ENCODE data around the gene KHDC3L. TPM values are rescaled to one million over a fixed set of nuclear protein-coding genes. Genes with fewer than 3 reads are reported as not detected.

The KHDC3L gene
- total RNA-seq, 2 experiments from 2014 or later, result not detected

DNA sequence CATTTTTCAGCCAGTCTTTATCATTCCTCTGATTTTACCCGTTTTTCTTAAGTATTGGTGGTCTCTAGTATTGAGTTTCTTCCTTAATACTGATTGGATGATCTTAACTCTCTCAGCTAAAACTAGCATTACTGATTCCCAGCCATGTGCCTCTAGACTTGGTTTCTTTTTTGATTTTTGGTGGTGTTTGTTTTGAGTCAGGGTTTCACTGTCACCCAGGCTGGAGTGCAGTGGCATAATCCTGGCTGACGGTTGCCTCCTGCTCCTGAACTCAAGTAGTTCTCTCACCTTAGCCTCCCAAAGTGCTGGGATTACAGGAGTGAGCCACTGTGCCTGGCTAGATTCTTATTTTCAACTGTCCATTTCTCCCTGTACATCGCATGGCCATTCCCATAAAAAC is 33.3 kb upstream of the KHDC3L start:
- POLR2A ChIA-PET, result interaction anchor here (0.5 to 1.7 kb wide), 3 partner anchors 10 to 918 kb away, joined by 3 to 5 read pairs (median 5); no protein-coding TSS in a partner anchor
- intact Hi-C loops (cut with micrococcal nuclease; ENCODE audit: unreplicated experiment), result loop anchor here (5.0 kb wide), 2 partner anchors 707 to 807 kb away; partner anchors contain the start of gene KCNQ5
- no peak for DNase-seq (ENCODE audit: low spot score)

GRCh38 chr6:73339340-73339739 is 23.1 kb upstream of the KHDC3L start:
- H3K4me3 ChIP-seq (ENCODE audit: low read depth, low read length, poor library complexity, severe bottlenecking), result no peak overlapping the region
- H3K36me3 ChIP-seq (ENCODE audit: insufficient read depth, low read length), result no peaks in the 10 kb centered on the region
- no peak for DNase-seq (ENCODE audit: low spot score)
- no peaks in the 10 kb centered on the region for H3K9me2 ChIP-seq (ENCODE audit: insufficient read depth, low read length)
- no peaks in the 10 kb centered on the region for H3K79me2 ChIP-seq (ENCODE audit: insufficient read depth, low read depth, low read length)
- no peak for TF ChIP-seq EZH2phosphoT487 (IDR thresholded peaks at IDR 0.05; ENCODE audit: borderline replicate concordance, low read depth, low read length)
- H3K9me3 ChIP-seq (ENCODE audit: low read length), result no peaks in the 10 kb centered on the region
- CTCF ChIA-PET (ENCODE audit: unreplicated experiment), result no interaction called here
- BruUV-seq (replicated peaks), result no TSS peak
- no peak overlapping the region for H3K27ac ChIP-seq (ENCODE audit: low read depth, low read length, poor library complexity, severe bottlenecking)
- intact Hi-C loops (cut with micrococcal nuclease; ENCODE audit: unreplicated experiment), result no loop called here
- POLR2A ChIA-PET, result interaction anchor here (0.8 to 1.4 kb wide), 3 partner anchors 8 to 52 kb away, joined by 3 to 5 read pairs (median 4); no protein-coding TSS in a partner anchor
- H3K4me2 ChIP-seq (ENCODE audit: low read length), result no peak overlapping the region
- H4K20me1 ChIP-seq (ENCODE audit: insufficient read depth, low read length), result no peaks in the 10 kb centered on the region
- peaks cover 8% of the 10 kb centered on the region for H3K4me1 ChIP-seq (ENCODE audit: insufficient read depth, low read length, poor library complexity, severe bottlenecking)
- no peak overlapping the region for H2AFZ ChIP-seq (ENCODE audit: low read length)

More for the DNA sequence above, 33.3 kb upstream of the KHDC3L start:
- no peaks in the 10 kb centered on the region for H3K79me2 ChIP-seq (ENCODE audit: insufficient read depth, low read depth, low read length)
- H3K9me3 ChIP-seq (ENCODE audit: low read length), result no peaks in the 10 kb centered on the region
- BruUV-seq (replicated peaks), result no TSS peak
- 0 out of 2 replicates have a peak overlapping the region, but pooled peaks have one; percentile 18 for H2AFZ ChIP-seq (ENCODE audit: low read length)
- H3K4me3 ChIP-seq (ENCODE audit: low read depth, low read length, poor library complexity, severe bottlenecking), result no peak overlapping the region
- no peak overlapping the region for H3K27ac ChIP-seq (ENCODE audit: low read depth, low read length, poor library complexity, severe bottlenecking)
- H3K36me3 ChIP-seq (ENCODE audit: insufficient read depth, low read length), result no peaks in the 10 kb centered on the region
- H3K9me2 ChIP-seq (ENCODE audit: insufficient read depth, low read length), result no peaks in the 10 kb centered on the region
- H3K4me2 ChIP-seq (ENCODE audit: low read length), result no peak overlapping the region
- CTCF ChIA-PET (ENCODE audit: unreplicated experiment), result no interaction called here
- H4K20me1 ChIP-seq (ENCODE audit: insufficient read depth, low read length), result no peaks in the 10 kb centered on the region
- H3K4me1 ChIP-seq (ENCODE audit: insufficient read depth, low read length, poor library complexity, severe bottlenecking), result peaks cover 5% of the 10 kb centered on the region
- TF ChIP-seq CTCF (conservative IDR thresholded peaks at IDR 0.05; ENCODE audit: low read length), result no peak
- no peak for TF ChIP-seq EZH2phosphoT487 (IDR thresholded peaks at IDR 0.05; ENCODE audit: borderline replicate concordance, low read depth, low read length)

DNA sequence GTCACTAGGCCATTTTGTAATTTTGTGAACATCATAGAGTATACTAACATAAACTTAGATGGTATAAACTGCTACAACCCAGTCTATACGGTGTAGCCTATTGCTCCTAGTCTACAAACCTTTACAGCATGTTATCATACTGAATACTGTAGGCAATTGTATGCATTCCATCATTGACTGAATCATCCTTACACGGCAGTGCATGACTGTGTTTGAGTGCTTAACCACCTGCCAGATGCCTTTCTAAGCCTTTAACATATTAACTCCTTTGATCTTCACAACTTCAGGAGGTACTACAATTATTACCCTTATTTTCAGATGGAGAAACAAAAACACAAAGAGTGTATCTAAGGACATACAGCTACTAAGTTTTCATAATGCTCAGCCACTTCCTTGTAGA is 22.4 kb upstream of the KHDC3L start:
- intact Hi-C loops (cut with micrococcal nuclease; ENCODE audit: unreplicated experiment), result no loop called here
- CTCF ChIA-PET (ENCODE audit: unreplicated experiment), result no interaction called here
- DNase-seq (ENCODE audit: low spot score), result no peak
- H3K4me3 ChIP-seq (ENCODE audit: low read depth, low read length, poor library complexity, severe bottlenecking), result no peak overlapping the region
- TF ChIP-seq CTCF (conservative IDR thresholded peaks at IDR 0.05; ENCODE audit: low read length), result no peak
- no peak for TF ChIP-seq EZH2phosphoT487 (IDR thresholded peaks at IDR 0.05; ENCODE audit: borderline replicate concordance, low read depth, low read length)
- BruUV-seq (replicated peaks), result no TSS peak
- no peak overlapping the region for H3K4me2 ChIP-seq (ENCODE audit: low read length)
- no peak overlapping the region for H3K27ac ChIP-seq (ENCODE audit: low read depth, low read length, poor library complexity, severe bottlenecking)
- H3K36me3 ChIP-seq (ENCODE audit: insufficient read depth, low read length), result no peaks in the 10 kb centered on the region
- H4K20me1 ChIP-seq (ENCODE audit: insufficient read depth, low read length), result no peaks in the 10 kb centered on the region
- POLR2A ChIA-PET, result no interaction called here
- no peaks in the 10 kb centered on the region for H3K9me3 ChIP-seq (ENCODE audit: low read length)
- no peaks in the 10 kb centered on the region for H3K9me2 ChIP-seq (ENCODE audit: insufficient read depth, low read length)
- H2AFZ ChIP-seq (ENCODE audit: low read length), result no peak overlapping the region; the same call in 1 of the 2 replicates
- no peaks in the 10 kb centered on the region for H3K79me2 ChIP-seq (ENCODE audit: insufficient read depth, low read depth, low read length)
- peaks cover 8% of the 10 kb centered on the region for H3K4me1 ChIP-seq (ENCODE audit: insufficient read depth, low read length, poor library complexity, severe bottlenecking)
